ENCODE results near the gene PID1.

PID1 gene

GRCh38 chr2:228987441-228988155 is 283.5 kb downstream of the PID1 start:
- no peak for DNase-seq

GRCh38 chr2:228986961-228987360 is 284.1 kb downstream of the PID1 start:
- DNase-seq: no peak

- DNase-seq: no peak
These were observed 287.4 kb downstream of the PID1 start for GRCh38 chr2:228983700-228984099.

GRCh38 chr2:228974169-228974568 is 296.9 kb downstream of the PID1 start:
- DNase-seq: no peak

All from cortex of kidney (tissue), 1 donor.